Activated B cell treated with CpG ODN at 0.5 μM for 24 hours (primary cell): ENCODE measurements around the gene MMD2. TPM values are rescaled to one million over a fixed set of nuclear protein-coding genes. Genes with fewer than 3 reads are reported as not detected.

Experiments
- ATAC-seq: fragments of 200-7000 bp; cut with Tn5 transposase; one replicate; pipeline ENCODE4 v1.10.0; 2021; ENCODE audit warnings: low read depth, mild to moderate bottlenecking, moderate library complexity
- CTCF ChIA-PET: fragments of 350-600 bp; sonication (Branson Sonifier 250); formaldehyde crosslinking; loops from one replicate; lab custom pipeline; 2021; ENCODE audit warnings: antibody characterized with exemption; lab: Charles Lee
- POLR2A ChIA-PET: fragments of 350-600 bp; sonication (Branson Sonifier 250); formaldehyde crosslinking; loops from one replicate; lab custom pipeline; 2021; ENCODE audit warnings: antibody characterized with exemption; lab: Charles Lee
- DNase-seq: peaks from one replicate; pipeline ENCODE4 v3.0.0; 2022
- H3K27ac Mint-ChIP-seq: one replicate; pipeline ENCODE4 v1.8.0; 2020; ENCODE audit warnings: mixed read lengths
- H3K27me3 Mint-ChIP-seq: one replicate; pipeline ENCODE4 v1.8.0; 2021; ENCODE audit warnings: mixed read lengths
- H3K36me3 Mint-ChIP-seq: one replicate; pipeline ENCODE4 v1.8.0; 2021; ENCODE audit warnings: low read depth, mixed read lengths
- H3K4me1 Mint-ChIP-seq: one replicate; pipeline ENCODE4 v1.8.0; 2021; ENCODE audit warnings: mixed read lengths
- H3K4me3 Mint-ChIP-seq: one replicate; pipeline ENCODE4 v1.8.0; 2020; ENCODE audit warnings: mild to moderate bottlenecking, mixed read lengths
- H3K9me3 Mint-ChIP-seq: one replicate; pipeline ENCODE4 v1.8.0; 2020; ENCODE audit warnings: mixed read lengths
- CTCF ChIP-seq: fragments of 200-600 bp; IDR thresholded peaks from one replicate; pipeline ENCODE4 v1.8.0; 2022; ENCODE audit warnings: antibody characterized with exemption, mild to moderate bottlenecking
- intact Hi-C: fragments of 100-400 bp; cut with micrococcal nuclease; formaldehyde crosslinking; loops from one replicate; pipeline ENCODE4 v1.15.1; 2024
- total RNA-seq: library from RNA; stranded (reverse); gene quantifications from 2 replicates; pipeline ENCODE4 v1.2.3, GENCODE V29; 2022

MMD2 gene
- not detected in 2 replicates for total RNA-seq

- ATAC-seq (no peak), DNase-seq (no peak)
- Mint-ChIP-seq H3K4me3 (no peak within 1 kb of the TSS), H3K9me3 (no peaks in the 10 kb centered on the region), H3K27ac (no peak within 1 kb of the TSS), H3K36me3 (no peaks in the 10 kb centered on the region), H3K4me1 (peaks cover 4% of the 10 kb centered on the region), H3K27me3 (peaks cover 42% of the 10 kb centered on the region)
- POLR2A ChIA-PET: interaction anchor here (0.7 kb wide), 1 partner anchor 8 kb away, joined by 3 read pairs; no protein-coding TSS in a partner anchor
- no peak for TF ChIP-seq CTCF
- intact Hi-C loops: no loop called here
- CTCF ChIA-PET: no interaction called here
These were observed at the start of gene MMD2 for GRCh38 chr7:4958477-4959301. MMD2 (minus strand) TSS chr7:4959187; CDS start chr7:4959017, 170 bp downstream.

- DNase-seq: no peak
- H3K4me1 Mint-ChIP-seq: no peaks in the 10 kb centered on the region
- peaks cover 50% of the 10 kb centered on the region for H3K36me3 Mint-ChIP-seq
- H3K9me3 Mint-ChIP-seq: peaks cover 3% of the 10 kb centered on the region
- intact Hi-C loops: no loop called here
- POLR2A ChIA-PET: no interaction called here
- H3K27ac Mint-ChIP-seq: no peak overlapping the region
- CTCF ChIA-PET: no interaction called here
- TF ChIP-seq CTCF: no peak
- no peaks in the 10 kb centered on the region for H3K27me3 Mint-ChIP-seq
- ATAC-seq: no peak
- no peak overlapping the region for H3K4me3 Mint-ChIP-seq
These were observed 46.1 kb upstream of the MMD2 start for GRCh38 chr7:5005066-5005465.

- Mint-ChIP-seq H3K27ac (no peak overlapping the region), H3K9me3 (no peaks in the 10 kb centered on the region), H3K4me1 (no peaks in the 10 kb centered on the region), H3K27me3 (no peaks in the 10 kb centered on the region), H3K36me3 (peaks cover 54% of the 10 kb centered on the region), H3K4me3 (no peak overlapping the region)
- ChIA-PET CTCF (no interaction called here), POLR2A (no interaction called here)
- ATAC-seq (no peak), DNase-seq (no peak)
- intact Hi-C loops: no loop called here
- TF ChIP-seq CTCF: no peak
These were observed 42.9 kb upstream of the MMD2 start for GRCh38 chr7:5001911-5002310.

- H3K36me3 Mint-ChIP-seq: peaks cover 60% of the 10 kb centered on the region
- no peaks in the 10 kb centered on the region for H3K4me1 Mint-ChIP-seq
- ChIA-PET CTCF (interaction anchor here (1.5 kb wide), 1 partner anchor 27 kb away, joined by 4 read pairs; no protein-coding TSS in a partner anchor), POLR2A (no interaction called here)
- no peak for DNase-seq
- no peaks in the 10 kb centered on the region for H3K9me3 Mint-ChIP-seq
- no peak overlapping the region for H3K4me3 Mint-ChIP-seq
- H3K27ac Mint-ChIP-seq: no peak overlapping the region
- no peak for TF ChIP-seq CTCF
- ATAC-seq: no peak
- no peaks in the 10 kb centered on the region for H3K27me3 Mint-ChIP-seq
- intact Hi-C loops: no loop called here
These were observed 42.0 kb upstream of the MMD2 start for GRCh38 chr7:5001003-5001402.

GRCh38 chr7:4999369-4999950 is 40.5 kb upstream of the MMD2 start:
- no peaks in the 10 kb centered on the region for H3K9me3 Mint-ChIP-seq
- ChIA-PET POLR2A (no interaction called here), CTCF (no interaction called here)
- no peak for TF ChIP-seq CTCF
- ATAC-seq (no peak), DNase-seq (no peak)
- intact Hi-C loops: no loop called here
- H3K36me3 Mint-ChIP-seq: peaks cover 67% of the 10 kb centered on the region
- H3K4me1 Mint-ChIP-seq: no peaks in the 10 kb centered on the region
- H3K4me3 Mint-ChIP-seq: no peak overlapping the region
- no peaks in the 10 kb centered on the region for H3K27me3 Mint-ChIP-seq
- H3K27ac Mint-ChIP-seq: no peak overlapping the region
